ENCODE results near the gene CSGALNACT2. TPM values are rescaled to one million over a fixed set of nuclear protein-coding genes. Genes with fewer than 3 reads are reported as not detected.

Gene CSGALNACT2
- total RNA-seq, 1 experiment from 2014 or later, result 10.0 TPM

DNA sequence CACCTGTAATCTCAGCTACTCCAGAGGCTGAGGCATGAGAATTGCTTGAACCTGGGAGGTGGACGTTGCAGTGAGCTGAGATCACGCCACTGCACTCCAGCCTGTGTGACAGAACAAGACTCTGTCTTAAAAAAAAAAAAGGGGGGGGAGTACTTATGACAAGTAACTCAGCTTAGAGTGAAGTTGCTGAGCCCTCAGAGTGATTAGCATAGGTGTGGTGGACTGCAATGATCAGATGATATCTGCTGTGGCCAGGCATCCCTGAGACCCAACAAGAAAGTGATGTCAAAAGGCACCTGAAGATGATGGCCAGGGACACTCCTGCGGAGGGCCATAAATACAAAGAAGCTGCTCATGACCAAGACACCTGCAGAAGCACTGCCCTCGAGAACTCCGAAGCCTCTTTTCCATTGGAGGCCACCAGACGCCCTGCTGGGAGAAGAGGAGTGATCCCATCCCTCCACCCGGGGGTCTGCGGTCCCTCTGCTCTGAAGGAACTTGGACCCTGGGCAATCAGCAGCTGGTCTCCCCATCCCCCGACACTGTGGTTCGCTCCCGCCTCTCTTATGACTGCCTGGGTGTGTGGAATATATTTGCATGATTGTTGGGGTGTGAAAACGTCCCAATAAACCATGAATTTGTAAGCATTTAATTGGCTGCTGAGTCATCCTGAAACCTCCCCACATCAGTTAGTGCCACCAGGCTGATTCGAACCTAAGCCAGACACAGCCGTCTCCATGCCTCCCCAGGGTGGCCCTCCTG, 82.6 kb downstream of the CSGALNACT2 start:
- no peak for DNase-seq
- TF ChIP-seq, protein P1, sequence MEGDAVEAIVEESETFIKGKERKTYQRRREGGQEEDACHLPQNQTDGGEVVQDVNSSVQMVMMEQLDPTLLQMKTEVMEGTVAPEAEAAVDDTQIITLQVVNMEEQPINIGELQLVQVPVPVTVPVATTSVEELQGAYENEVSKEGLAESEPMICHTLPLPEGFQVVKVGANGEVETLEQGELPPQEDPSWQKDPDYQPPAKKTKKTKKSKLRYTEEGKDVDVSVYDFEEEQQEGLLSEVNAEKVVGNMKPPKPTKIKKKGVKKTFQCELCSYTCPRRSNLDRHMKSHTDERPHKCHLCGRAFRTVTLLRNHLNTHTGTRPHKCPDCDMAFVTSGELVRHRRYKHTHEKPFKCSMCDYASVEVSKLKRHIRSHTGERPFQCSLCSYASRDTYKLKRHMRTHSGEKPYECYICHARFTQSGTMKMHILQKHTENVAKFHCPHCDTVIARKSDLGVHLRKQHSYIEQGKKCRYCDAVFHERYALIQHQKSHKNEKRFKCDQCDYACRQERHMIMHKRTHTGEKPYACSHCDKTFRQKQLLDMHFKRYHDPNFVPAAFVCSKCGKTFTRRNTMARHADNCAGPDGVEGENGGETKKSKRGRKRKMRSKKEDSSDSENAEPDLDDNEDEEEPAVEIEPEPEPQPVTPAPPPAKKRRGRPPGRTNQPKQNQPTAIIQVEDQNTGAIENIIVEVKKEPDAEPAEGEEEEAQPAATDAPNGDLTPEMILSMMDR (IDR thresholded peaks at IDR 0.05; ENCODE audit: unreplicated experiment), result no peak
- CTCF ChIA-PET, result interaction anchor here (1.1 kb wide), 1 partner anchor 45 kb away, joined by 3 read pairs; no protein-coding TSS in a partner anchor
- no peaks in the 10 kb centered on the region for H3K36me3 Mint-ChIP-seq (ENCODE audit: insufficient read depth, unreplicated experiment)
- H3K27ac Mint-ChIP-seq (ENCODE audit: unreplicated experiment), result no peak overlapping the region
- peaks cover 9% of the 10 kb centered on the region for H3K4me1 Mint-ChIP-seq (ENCODE audit: low read depth, unreplicated experiment)
- intact Hi-C loops (cut with micrococcal nuclease; ENCODE audit: unreplicated experiment), result no loop called here
- H3K4me3 Mint-ChIP-seq (ENCODE audit: low read depth, unreplicated experiment), result no peak overlapping the region
- no TSS peak for BruUV-seq (replicated peaks)
- peaks cover 39% of the 10 kb centered on the region for H3K27me3 Mint-ChIP-seq (ENCODE audit: unreplicated experiment)
- no peaks in the 10 kb centered on the region for H3K9me3 Mint-ChIP-seq (ENCODE audit: low read depth, unreplicated experiment)

DNA sequence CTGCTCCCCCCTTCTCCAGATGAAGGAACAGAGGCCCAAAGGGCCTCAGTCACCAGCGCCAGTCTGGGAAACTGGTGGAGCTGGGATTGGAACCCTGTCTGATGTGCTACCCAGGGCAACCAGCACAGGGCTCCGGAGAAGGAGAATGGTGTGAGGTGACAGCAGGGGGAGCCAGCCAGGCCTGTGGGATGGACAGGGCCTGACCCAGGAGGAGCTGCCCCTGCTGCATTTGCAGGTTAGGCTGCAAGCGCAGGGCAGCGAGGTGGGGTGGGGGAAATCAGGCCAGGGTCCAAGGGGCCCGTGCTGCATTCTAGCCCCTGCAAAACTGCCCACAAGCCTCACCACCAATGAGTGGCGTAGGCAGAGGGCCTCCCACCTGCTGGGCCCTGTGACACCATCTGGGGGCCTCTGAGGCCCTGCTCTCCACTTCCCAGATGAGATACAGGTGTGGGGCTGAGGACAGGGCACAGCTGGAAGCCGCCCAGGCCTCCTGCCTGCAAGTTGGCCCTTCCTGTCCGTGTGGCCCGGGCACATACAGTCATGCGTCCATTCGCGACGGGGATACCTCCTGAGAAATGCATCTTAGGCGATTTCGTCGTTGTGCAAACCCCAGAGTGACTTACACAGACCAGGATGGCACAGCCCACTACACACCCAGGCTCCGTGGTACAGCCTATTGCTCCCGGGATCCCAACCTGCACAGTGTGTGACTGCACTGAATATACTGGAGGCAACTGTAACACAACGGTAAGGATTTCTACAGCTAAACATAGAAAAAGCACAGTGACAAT, 83.4 kb downstream of the CSGALNACT2 start:
- no peak for DNase-seq
- Mint-ChIP-seq H3K9me3 (ENCODE audit: low read depth, unreplicated experiment) (no peaks in the 10 kb centered on the region), H3K36me3 (ENCODE audit: insufficient read depth, unreplicated experiment) (peaks cover 5% of the 10 kb centered on the region), H3K27ac (ENCODE audit: unreplicated experiment) (no peak overlapping the region), H3K4me3 (ENCODE audit: low read depth, unreplicated experiment) (no peak overlapping the region), H3K4me1 (ENCODE audit: low read depth, unreplicated experiment) (peaks cover 9% of the 10 kb centered on the region), H3K27me3 (ENCODE audit: unreplicated experiment) (peaks cover 40% of the 10 kb centered on the region)
- BruUV-seq (replicated peaks), result no TSS peak
- CTCF ChIA-PET, result interaction anchor here (1.1 kb wide), 1 partner anchor 45 kb away, joined by 3 read pairs; no protein-coding TSS in a partner anchor
- intact Hi-C loops (cut with micrococcal nuclease; ENCODE audit: unreplicated experiment), result no loop called here
- TF ChIP-seq, protein P1 (IDR thresholded peaks at IDR 0.05; ENCODE audit: unreplicated experiment), result no peak

DNA sequence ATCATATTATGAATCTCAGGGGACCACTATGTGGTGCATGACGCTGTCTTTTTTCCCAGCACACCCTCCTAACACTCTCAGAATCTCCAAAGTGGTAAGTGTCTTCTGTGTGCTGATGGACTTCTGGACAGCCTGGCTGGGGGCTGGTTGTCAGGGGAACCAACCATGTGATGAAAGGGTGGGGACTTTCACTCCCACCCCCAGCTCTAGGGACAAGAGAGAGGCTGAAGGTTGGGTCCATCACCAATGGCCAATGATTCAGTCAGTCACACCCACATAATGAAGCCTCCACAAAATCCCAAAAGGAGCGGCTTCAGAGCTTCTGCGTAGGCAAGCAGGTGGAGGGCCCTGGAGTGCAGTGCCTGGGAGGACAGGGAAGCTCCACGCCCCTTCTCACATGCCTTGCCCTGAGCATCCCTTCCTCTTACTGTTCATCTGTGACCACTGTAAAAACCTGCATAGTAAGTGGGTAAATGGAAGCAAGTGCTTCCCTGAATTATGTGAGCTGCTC, 84.0 kb downstream of the CSGALNACT2 start:
- no TSS peak for BruUV-seq (replicated peaks)
- DNase-seq, result no peak
- no peak overlapping the region for H3K27ac Mint-ChIP-seq (ENCODE audit: unreplicated experiment)
- H3K9me3 Mint-ChIP-seq (ENCODE audit: low read depth, unreplicated experiment), result no peaks in the 10 kb centered on the region
- CTCF ChIA-PET, result no interaction called here
- H3K27me3 Mint-ChIP-seq (ENCODE audit: unreplicated experiment), result peaks cover 33% of the 10 kb centered on the region
- H3K4me1 Mint-ChIP-seq (ENCODE audit: low read depth, unreplicated experiment), result peaks cover 9% of the 10 kb centered on the region
- no peak overlapping the region for H3K4me3 Mint-ChIP-seq (ENCODE audit: low read depth, unreplicated experiment)
- TF ChIP-seq, protein P1 (IDR thresholded peaks at IDR 0.05; ENCODE audit: unreplicated experiment), result no peak
- intact Hi-C loops (cut with micrococcal nuclease; ENCODE audit: unreplicated experiment), result no loop called here
- peaks cover 7% of the 10 kb centered on the region for H3K36me3 Mint-ChIP-seq (ENCODE audit: insufficient read depth, unreplicated experiment)

DNA sequence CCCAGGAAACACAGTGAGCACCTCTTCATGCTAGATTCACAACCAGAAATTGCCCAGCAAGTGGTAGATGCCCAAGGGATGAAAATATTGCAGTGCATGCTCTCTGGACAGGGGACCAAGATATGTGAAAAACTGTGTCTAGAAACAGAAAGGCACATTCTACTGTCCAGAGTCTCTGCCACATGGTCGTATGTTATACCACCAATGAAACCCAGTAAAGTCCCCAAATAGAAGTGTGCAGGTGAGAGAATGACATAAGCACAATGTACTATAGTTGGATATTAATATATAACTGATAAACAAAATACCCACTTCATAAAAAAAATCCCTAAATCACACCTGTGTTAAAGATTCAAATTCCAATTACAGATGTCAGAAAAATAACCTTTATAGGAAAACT, 84.8 kb downstream of the CSGALNACT2 start:
- TF ChIP-seq, protein P1 (IDR thresholded peaks at IDR 0.05; ENCODE audit: unreplicated experiment), result no peak
- H3K36me3 Mint-ChIP-seq (ENCODE audit: insufficient read depth, unreplicated experiment), result peaks cover 7% of the 10 kb centered on the region
- H3K27ac Mint-ChIP-seq (ENCODE audit: unreplicated experiment), result no peak overlapping the region
- no peak for DNase-seq
- CTCF ChIA-PET, result no interaction called here
- no peaks in the 10 kb centered on the region for H3K9me3 Mint-ChIP-seq (ENCODE audit: low read depth, unreplicated experiment)
- peaks cover 9% of the 10 kb centered on the region for H3K4me1 Mint-ChIP-seq (ENCODE audit: low read depth, unreplicated experiment)
- peaks cover 25% of the 10 kb centered on the region for H3K27me3 Mint-ChIP-seq (ENCODE audit: unreplicated experiment)
- H3K4me3 Mint-ChIP-seq (ENCODE audit: low read depth, unreplicated experiment), result no peak overlapping the region
- intact Hi-C loops (cut with micrococcal nuclease; ENCODE audit: unreplicated experiment), result no loop called here
- BruUV-seq (replicated peaks), result no TSS peak
